Osteocyte (in vitro differentiated cells): ENCODE data around the gene LETM1. TPM values are rescaled to one million over a fixed set of nuclear protein-coding genes. Genes with fewer than 3 reads are reported as not detected.

ENCODE experiments used
- DNase-seq: peaks from one replicate; pipeline ENCODE4 v3.0.0; 2021; ENCODE audit warnings: mixed read lengths; ENCODE audit not compliant: unreplicated experiment; ENCODE audit errors: extremely low spot score
- H3K27ac Mint-ChIP-seq: one replicate; pipeline ENCODE4 v1.8.0; 2021; ENCODE audit warnings: mild to moderate bottlenecking, mixed read lengths; ENCODE audit not compliant: unreplicated experiment
- H3K27me3 Mint-ChIP-seq: one replicate; pipeline ENCODE4 v1.8.0; 2021; ENCODE audit warnings: mixed read lengths; ENCODE audit not compliant: unreplicated experiment
- H3K36me3 Mint-ChIP-seq: one replicate; pipeline ENCODE4 v1.8.0; 2021; ENCODE audit warnings: mixed read lengths; ENCODE audit not compliant: unreplicated experiment
- H3K4me1 Mint-ChIP-seq: one replicate; pipeline ENCODE4 v1.8.0; 2021; ENCODE audit warnings: mixed read lengths; ENCODE audit not compliant: unreplicated experiment
- H3K4me3 Mint-ChIP-seq: one replicate; pipeline ENCODE4 v1.8.0; 2021; ENCODE audit warnings: mild to moderate bottlenecking, moderate library complexity, mixed read lengths; ENCODE audit not compliant: unreplicated experiment
- H3K9me3 Mint-ChIP-seq: one replicate; pipeline ENCODE4 v1.8.0; 2021; ENCODE audit warnings: mixed read lengths; ENCODE audit not compliant: unreplicated experiment
- CTCF ChIP-seq: fragments of 200-600 bp; sonication (generic); IDR thresholded peaks from 2 replicates; pipeline ENCODE4 v1.5.0; 2021; ENCODE audit warnings: antibody characterized with exemption, mild to moderate bottlenecking, moderate library complexity
- total RNA-seq: library from RNA; stranded (reverse); gene quantifications from 2 replicates; pipeline ENCODE4 v1.2.1, GENCODE V29; 2021

LETM1 gene
- total RNA-seq, 1 donor from 2014 or later: 48.2 TPM

- DNase-seq: no peak
- no peak for TF ChIP-seq CTCF
- Mint-ChIP-seq H3K36me3 (peaks cover 18% of the 10 kb centered on the region), H3K27me3 (no peaks in the 10 kb centered on the region), H3K4me1 (no peaks in the 10 kb centered on the region), H3K27ac (no peak overlapping the region), H3K9me3 (no peaks in the 10 kb centered on the region), H3K4me3 (no peak overlapping the region)
Measured at GRCh38 chr4:1831331-1831730, 24.6 kb downstream of the LETM1 start.

- H3K4me3 Mint-ChIP-seq: no peak overlapping the region
- no peak overlapping the region for H3K27ac Mint-ChIP-seq
Measured at GRCh38 chr4:1830642-1831228, 25.2 kb downstream of the LETM1 start.

GRCh38 chr4:1830234-1830633 lies 25.7 kb downstream of the LETM1 start:
- H3K9me3 Mint-ChIP-seq: no peaks in the 10 kb centered on the region
- no peaks in the 10 kb centered on the region for H3K27me3 Mint-ChIP-seq
- H3K27ac Mint-ChIP-seq: no peak overlapping the region
- no peaks in the 10 kb centered on the region for H3K4me1 Mint-ChIP-seq
- no peak for DNase-seq
- peaks cover 16% of the 10 kb centered on the region for H3K36me3 Mint-ChIP-seq
- TF ChIP-seq CTCF: no peak
- H3K4me3 Mint-ChIP-seq: no peak overlapping the region

More at GRCh38 chr4:1830642-1831228, 25.2 kb downstream of the LETM1 start:
- Mint-ChIP-seq H3K9me3 (no peaks in the 10 kb centered on the region), H3K4me1 (no peaks in the 10 kb centered on the region), H3K36me3 (peaks cover 16% of the 10 kb centered on the region), H3K27me3 (no peaks in the 10 kb centered on the region)
- DNase-seq: no peak
- no peak for TF ChIP-seq CTCF

- Mint-ChIP-seq H3K4me1 (no peaks in the 10 kb centered on the region), H3K27ac (no peak overlapping the region), H3K4me3 (no peak overlapping the region), H3K27me3 (no peaks in the 10 kb centered on the region), H3K36me3 (peaks cover 27% of the 10 kb centered on the region), H3K9me3 (no peaks in the 10 kb centered on the region)
- no peak for DNase-seq
- no peak for TF ChIP-seq CTCF
Measured at GRCh38 chr4:1826531-1827350, 29.2 kb downstream of the LETM1 start.

GRCh38 chr4:1825326-1825725 lies 30.6 kb downstream of the LETM1 start:
- TF ChIP-seq CTCF: no peak
- H3K4me1 Mint-ChIP-seq: no peaks in the 10 kb centered on the region

More at GRCh38 chr4:1825326-1825725, 30.6 kb downstream of the LETM1 start:
- Mint-ChIP-seq H3K9me3 (no peaks in the 10 kb centered on the region), H3K27me3 (no peaks in the 10 kb centered on the region), H3K4me3 (no peak overlapping the region), H3K36me3 (peaks cover 23% of the 10 kb centered on the region), H3K27ac (no peak overlapping the region)
- no peak for DNase-seq
